T-helper 17 cell (primary cell): ENCODE data around the gene SLC34A2. TPM values are rescaled to one million over a fixed set of nuclear protein-coding genes. Genes with fewer than 3 reads are reported as not detected.

Source experiments
- ATAC-seq: fragments of 150-1000 bp; cut with Tn5 transposase; 2 replicates; pipeline ENCODE4 v1.10.0; 2021; ENCODE audit warnings: mild to moderate bottlenecking, moderate library complexity
- DNase-seq, 3 donors: peaks; one replicate each; pipeline versions ENCODE4 v3.0.0 to v3.0.0-alpha.2; 2020 to 2021
- H3K9me3 ChIP-seq: one replicate; pipeline ENCODE4 v1.7.0; 2013; ENCODE audit warnings: low read length, mild to moderate bottlenecking; ENCODE audit not compliant: control insufficient read depth, poor library complexity, severe bottlenecking
- H3K27ac Mint-ChIP-seq: one replicate; pipeline ENCODE4 v1.8.0; 2022; ENCODE audit warnings: mild to moderate bottlenecking, moderate library complexity, mixed read lengths
- H3K27me3 Mint-ChIP-seq: one replicate; pipeline ENCODE4 v1.8.0; 2022; ENCODE audit warnings: mixed read lengths
- H3K36me3 Mint-ChIP-seq: one replicate; pipeline ENCODE4 v1.8.0; 2022; ENCODE audit warnings: low read depth, mixed read lengths
- H3K4me1 Mint-ChIP-seq: one replicate; pipeline ENCODE4 v1.8.0; 2022; ENCODE audit warnings: mild to moderate bottlenecking, mixed read lengths
- H3K4me3 Mint-ChIP-seq: one replicate; pipeline ENCODE4 v1.8.0; 2022; ENCODE audit warnings: mild to moderate bottlenecking, moderate library complexity, mixed read lengths
- total RNA-seq, 4 donors: library from RNA in 2 of 4; stranded (reverse) in 2 of 4; gene quantifications; one replicate each; pipeline ENCODE4 v1.2.3 and lab custom pipeline; 2022 to 2026

Gene SLC34A2
- total RNA-seq, 2 donors from 2014 or later, result not detected

- DNase-seq, result no peak
- no peak overlapping the region for H3K4me3 Mint-ChIP-seq
- no peak for ATAC-seq
- no peaks in the 10 kb centered on the region for H3K9me3 ChIP-seq
- no peaks in the 10 kb centered on the region for H3K27me3 Mint-ChIP-seq
- H3K4me1 Mint-ChIP-seq, result no peaks in the 10 kb centered on the region
- H3K36me3 Mint-ChIP-seq, result peaks cover 2% of the 10 kb centered on the region
- no peak overlapping the region for H3K27ac Mint-ChIP-seq
These were observed 57.0 kb downstream of the SLC34A2 start for GRCh38 chr4:25712611-25713010.

GRCh38 chr4:25713812-25714211 lies 58.2 kb downstream of the SLC34A2 start:
- Mint-ChIP-seq H3K4me3 (no peak overlapping the region), H3K27me3 (no peaks in the 10 kb centered on the region)

GRCh38 chr4:25722964-25723363 lies 67.3 kb downstream of the SLC34A2 start:
- H3K36me3 Mint-ChIP-seq, result no peaks in the 10 kb centered on the region
- H3K4me1 Mint-ChIP-seq, result no peaks in the 10 kb centered on the region
- H3K4me3 Mint-ChIP-seq, result no peak overlapping the region
- no peak overlapping the region for H3K27ac Mint-ChIP-seq
- H3K9me3 ChIP-seq, result no peaks in the 10 kb centered on the region
- H3K27me3 Mint-ChIP-seq, result no peaks in the 10 kb centered on the region
- no peak for DNase-seq
- no peak for ATAC-seq

More at GRCh38 chr4:25713812-25714211, 58.2 kb downstream of the SLC34A2 start:
- no peaks in the 10 kb centered on the region for H3K9me3 ChIP-seq
- H3K4me1 Mint-ChIP-seq, result no peaks in the 10 kb centered on the region
- ATAC-seq, result no peak
- no peak for DNase-seq
- H3K36me3 Mint-ChIP-seq, result peaks cover 2% of the 10 kb centered on the region
- no peak overlapping the region for H3K27ac Mint-ChIP-seq

- ATAC-seq (no peak), DNase-seq (no peak)
- no peaks in the 10 kb centered on the region for H3K9me3 ChIP-seq
- Mint-ChIP-seq H3K36me3 (no peaks in the 10 kb centered on the region), H3K4me1 (no peaks in the 10 kb centered on the region), H3K27ac (no peak overlapping the region), H3K27me3 (no peaks in the 10 kb centered on the region), H3K4me3 (no peak overlapping the region)
These were observed 67.8 kb downstream of the SLC34A2 start for GRCh38 chr4:25723409-25723808.

- Mint-ChIP-seq H3K27me3 (no peaks in the 10 kb centered on the region), H3K4me3 (no peak overlapping the region), H3K36me3 (no peaks in the 10 kb centered on the region), H3K4me1 (no peaks in the 10 kb centered on the region), H3K27ac (no peak overlapping the region)
- H3K9me3 ChIP-seq, result no peaks in the 10 kb centered on the region
- no peak for ATAC-seq
- no peak for DNase-seq
These were observed 70.2 kb downstream of the SLC34A2 start for GRCh38 chr4:25725870-25726269.

GRCh38 chr4:25727711-25728493 lies 72.3 kb downstream of the SLC34A2 start:
- no peaks in the 10 kb centered on the region for H3K27me3 Mint-ChIP-seq
- H3K36me3 Mint-ChIP-seq, result no peaks in the 10 kb centered on the region
- DNase-seq, result no peak
- no peaks in the 10 kb centered on the region for H3K4me1 Mint-ChIP-seq
- no peak overlapping the region for H3K27ac Mint-ChIP-seq
- H3K4me3 Mint-ChIP-seq, result no peak overlapping the region
- H3K9me3 ChIP-seq, result no peaks in the 10 kb centered on the region
- ATAC-seq, result no peak

Other genes with a start within 250 kb of the SLC34A2 start
- gene SEL1L3, start 207.1 kb downstream of the SLC34A2 start, total RNA-seq, result 10 to 100 TPM; 56.5 to 59.0 TPM